HG03103 (cell line): ENCODE results near the gene TNFRSF1A.

Experiments
- ATAC-seq: cut with Tn5 transposase; IDR thresholded peaks from one replicate; pipeline ENCODE4 v1.9.1; 2021; ENCODE audit warnings: low read depth; ENCODE audit not compliant: unreplicated experiment

The TNFRSF1A gene

DNA sequence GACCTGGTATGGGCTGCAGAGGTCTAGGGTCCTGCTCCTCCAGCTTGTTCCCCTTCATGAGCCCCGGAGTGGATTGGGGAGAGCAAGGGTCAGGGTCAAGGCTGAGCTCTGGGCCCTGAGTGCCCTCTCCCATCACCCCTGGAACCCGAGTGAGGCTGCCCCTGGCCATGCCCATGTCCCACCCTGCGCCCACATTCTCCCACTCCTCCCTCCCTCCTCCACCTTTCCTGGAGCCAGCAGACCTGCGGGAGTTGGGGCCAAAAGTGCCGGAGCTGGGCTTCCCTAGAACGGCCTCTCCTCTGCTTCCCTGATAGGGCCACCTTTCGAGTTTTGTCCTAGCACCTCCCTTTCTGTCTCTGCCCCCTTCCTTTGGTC is 32.9 kb upstream of the TNFRSF1A start:
- ATAC-seq = no peak

GRCh38 chr12:6374028-6374785 is 32.3 kb upstream of the TNFRSF1A start:
- ATAC-seq = no peak

GRCh38 chr12:6373022-6373787 is 31.3 kb upstream of the TNFRSF1A start:
- no peak for ATAC-seq

DNA sequence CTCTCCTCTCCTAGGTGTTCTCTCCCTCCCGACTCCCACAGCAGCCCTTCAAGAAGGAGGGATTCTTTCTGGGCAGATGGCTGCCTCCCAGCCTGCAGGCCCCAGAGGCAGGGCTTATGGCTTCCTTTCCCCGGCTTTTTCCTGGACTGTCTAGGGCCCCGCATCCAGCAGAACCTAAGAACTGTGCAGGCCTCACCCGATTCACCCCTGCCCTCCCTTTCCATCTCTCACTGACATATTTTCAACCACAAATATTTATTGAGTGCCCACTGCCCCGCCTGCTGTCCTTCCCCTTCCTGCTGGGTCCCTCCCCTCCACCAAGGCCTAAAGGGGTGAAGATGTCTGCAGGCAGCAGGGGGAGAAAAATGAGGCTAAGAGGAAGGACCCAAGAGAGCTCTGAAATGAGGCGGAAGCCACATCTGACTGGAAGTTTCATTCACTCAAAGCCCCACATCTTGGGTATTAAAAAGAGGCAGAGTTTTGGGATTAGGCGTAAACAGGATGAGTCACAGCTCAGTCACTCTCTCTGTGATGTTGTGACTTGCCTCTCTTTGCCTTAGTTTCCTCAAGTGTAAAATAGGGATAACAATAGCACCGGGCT is 30.6 kb upstream of the TNFRSF1A start:
- ATAC-seq = no peak

DNA sequence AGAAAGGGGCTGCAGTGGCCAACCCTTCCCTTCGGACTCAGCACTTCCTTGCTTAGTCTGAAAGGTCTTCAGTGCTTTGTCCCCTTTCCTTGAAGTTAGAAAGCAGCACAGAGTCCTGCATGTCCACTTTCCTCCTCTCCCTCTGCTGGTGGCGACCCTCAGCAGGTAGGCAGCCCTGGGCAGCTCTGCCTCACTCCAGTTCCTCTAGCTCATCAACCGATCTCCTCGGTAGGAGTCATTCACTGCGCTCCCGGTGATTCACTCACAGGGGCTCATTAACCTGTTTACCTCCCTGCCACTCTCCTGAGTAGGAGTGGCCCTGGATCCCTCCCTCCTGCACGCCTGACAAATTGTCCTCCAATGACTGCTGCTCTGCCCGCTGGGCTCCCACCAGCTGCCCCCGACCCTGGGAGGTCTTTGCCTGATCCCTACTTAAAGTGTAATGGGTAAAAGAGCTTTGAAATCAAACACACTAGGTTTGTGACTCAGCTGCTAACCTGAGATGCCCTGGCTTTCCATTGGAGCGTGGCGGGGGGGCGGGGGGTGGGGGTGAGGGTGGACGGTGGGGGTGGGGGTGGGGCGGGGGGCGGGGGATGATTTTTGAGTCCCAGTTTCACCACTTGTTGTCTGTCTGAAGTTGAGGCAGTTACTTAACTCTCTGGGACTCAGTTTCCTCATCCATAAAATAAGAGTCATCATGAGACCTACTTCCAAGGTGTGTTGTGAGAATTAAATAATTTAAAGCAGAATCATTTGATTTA is 29.3 kb upstream of the TNFRSF1A start:
- ATAC-seq = no peak

DNA sequence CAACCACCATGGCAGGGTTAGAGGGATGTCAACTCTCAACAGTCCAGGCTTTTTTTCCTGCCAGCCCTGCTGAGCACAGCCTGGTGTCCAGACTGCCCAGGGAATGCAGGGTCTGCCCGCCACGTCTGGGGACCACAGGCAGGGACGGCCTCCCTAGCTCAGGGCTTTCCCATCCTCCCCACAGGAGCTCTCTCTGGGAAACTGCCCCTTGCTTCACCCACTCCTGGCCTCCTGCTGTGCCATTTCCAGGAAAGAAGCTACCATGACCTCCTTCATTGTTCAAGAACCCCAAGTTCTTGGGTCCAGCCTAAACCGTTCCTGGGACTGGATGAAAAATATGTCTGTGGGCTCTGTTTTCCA is 28.7 kb upstream of the TNFRSF1A start:
- no peak for ATAC-seq

GRCh38 chr12:6369916-6370575 is 28.2 kb upstream of the TNFRSF1A start:
- no peak for ATAC-seq

DNA sequence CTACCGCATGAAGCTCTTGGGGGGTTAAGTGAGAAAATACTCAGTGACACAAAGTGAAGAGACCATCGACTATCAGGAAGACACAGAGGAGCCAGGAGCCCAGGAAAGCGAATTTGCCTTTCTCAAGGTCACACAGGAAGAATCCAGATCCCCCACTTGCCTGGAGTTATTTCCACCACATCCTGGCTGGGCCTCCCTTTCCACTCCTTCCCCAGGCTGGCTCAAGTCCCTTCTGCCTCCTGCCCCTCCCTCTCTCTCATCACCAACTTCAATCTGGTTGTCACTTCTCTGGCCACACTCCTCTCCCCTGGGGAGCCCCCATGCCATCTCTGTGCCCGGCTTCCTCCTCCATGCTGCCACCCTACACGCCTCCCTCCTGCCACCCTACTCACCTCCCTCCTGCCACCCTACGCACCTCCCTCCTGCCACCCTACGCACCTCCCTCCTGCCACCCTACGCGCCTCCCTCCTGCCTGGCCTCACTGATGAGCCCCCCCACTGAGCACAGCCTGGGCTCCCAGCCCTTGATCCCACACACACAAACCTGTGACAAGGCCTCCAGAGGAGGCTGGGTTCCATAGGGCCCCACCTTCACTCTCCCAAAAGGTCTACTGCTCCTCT is 27.1 kb upstream of the TNFRSF1A start:
- ATAC-seq = no peak

GRCh38 chr12:6367969-6368892 is 26.4 kb upstream of the TNFRSF1A start:
- no peak for ATAC-seq

DNA sequence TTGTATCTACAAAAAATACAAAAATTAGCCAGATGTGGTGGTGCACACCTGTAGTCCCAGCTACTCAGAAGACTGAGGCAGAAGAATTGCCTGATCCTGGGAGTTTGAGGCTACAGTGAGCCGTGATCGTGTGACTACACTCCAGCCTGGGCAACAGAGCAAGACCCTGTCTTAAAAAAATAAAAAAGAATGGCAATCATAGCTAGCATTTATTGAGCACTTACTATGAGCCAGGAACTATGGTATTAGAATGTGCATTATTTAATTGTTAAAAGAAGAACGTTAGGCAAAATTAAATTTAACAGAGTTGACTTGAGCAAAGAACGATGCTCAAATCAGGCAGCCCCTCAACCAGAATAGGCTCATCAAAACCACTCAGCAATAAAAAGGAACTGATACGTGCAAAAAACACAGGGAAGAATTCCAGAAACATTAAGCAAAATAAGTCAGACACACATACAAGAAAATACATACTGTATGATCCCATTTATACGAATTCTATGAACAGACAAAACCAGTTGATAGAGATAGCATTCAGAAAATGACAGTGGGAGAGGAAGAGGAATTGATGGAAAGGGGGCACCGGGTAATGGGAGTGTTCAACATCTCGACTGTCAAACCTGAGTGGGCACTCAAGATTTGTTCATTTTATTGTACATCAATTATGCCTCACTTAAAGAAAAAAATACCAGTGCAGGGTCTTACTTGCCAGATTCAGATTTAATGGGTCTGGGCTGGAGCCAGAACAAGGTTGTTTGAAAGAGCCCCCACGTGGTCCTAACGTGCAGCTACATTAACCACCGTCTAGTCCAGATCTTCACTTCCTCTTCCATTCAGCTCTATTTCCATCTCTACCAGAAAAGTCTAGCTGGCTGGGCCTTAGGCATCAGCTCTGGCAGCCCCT is 25.4 kb upstream of the TNFRSF1A start:
- peak; percentile 55 for ATAC-seq

GRCh38 chr12:6364044-6364374 is 22.1 kb upstream of the TNFRSF1A start:
- ATAC-seq = no peak

DNA sequence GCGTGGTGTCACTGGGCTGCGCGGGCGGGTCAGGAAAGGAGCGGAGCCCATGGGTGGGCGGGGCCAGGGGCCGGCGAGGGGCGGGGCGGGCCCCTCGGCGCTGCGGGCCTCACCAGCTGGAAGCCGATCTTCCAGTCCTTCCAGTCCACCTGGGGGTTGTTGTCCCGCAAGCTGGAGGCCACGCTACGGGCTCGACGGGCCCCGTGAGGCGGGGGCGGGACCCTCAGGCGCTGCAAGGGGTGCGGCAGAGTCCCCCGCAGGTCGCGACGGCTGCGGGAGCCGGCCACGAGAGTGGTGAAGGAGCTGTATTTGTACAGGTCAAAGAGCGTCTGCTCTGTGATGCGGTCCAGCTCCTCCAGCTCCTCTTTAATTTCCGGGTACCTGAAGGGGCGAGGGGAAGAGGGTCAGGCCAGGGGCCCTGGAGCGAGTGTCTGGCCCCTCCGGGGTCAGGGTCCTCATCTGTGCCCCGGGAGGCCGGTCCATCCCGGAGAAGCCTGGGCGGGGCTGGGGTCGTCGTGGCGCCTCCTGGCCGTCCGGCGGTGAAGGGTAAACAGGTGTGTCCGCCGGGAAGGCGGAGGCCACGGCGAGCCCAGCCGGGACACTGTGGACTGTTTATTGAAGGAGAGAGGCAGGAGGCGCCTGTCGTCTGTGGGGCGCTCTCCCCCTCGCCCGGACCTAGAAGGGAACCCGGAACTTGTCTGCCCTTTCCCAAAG is 21.6 kb upstream of the TNFRSF1A start:
- no peak for ATAC-seq

DNA sequence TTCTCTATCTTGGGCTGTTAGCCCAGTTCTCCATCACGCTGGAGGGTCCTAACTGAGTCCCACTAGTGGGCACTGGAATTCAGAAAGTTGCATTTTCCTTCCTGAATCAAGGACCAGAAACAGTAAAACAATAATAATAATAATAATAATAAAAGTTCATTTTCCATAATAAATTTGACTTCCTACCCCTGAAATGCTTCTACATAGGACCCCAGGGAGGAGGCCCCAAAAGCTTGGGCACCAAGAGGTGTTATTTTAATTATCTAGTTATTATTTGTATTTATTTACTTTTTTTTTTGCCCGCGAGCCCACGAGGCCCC is 21.1 kb upstream of the TNFRSF1A start:
- no peak for ATAC-seq

DNA sequence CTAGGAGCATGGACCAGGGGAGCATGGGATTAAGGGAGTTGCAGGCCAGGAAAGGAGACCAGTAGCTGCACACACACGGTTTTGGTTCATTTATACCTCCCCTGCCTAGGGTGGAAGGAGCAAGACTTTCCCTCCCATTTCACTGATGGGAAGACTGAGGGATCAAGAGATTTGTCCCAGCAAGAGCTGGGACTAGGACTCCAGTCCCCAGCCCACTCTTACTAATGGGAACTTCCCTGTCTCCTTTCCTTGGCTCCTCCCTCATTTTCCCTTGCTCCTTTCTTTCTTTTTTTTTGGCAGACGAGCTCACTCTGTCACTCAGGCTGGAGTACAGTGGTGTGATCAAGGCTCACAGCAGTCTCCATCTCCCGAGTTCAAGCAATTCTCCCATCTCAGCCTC is 20.5 kb upstream of the TNFRSF1A start:
- no peak for ATAC-seq

- ATAC-seq = no peak
Measured at GRCh38 chr12:6361834-6362233, 20.0 kb upstream of the TNFRSF1A start.

- ATAC-seq = no peak
Measured at GRCh38 chr12:6360578-6361490, 19.0 kb upstream of the TNFRSF1A start.

GRCh38 chr12:6360080-6360571 is 18.2 kb upstream of the TNFRSF1A start:
- ATAC-seq = no peak
